B cell (primary cell): ENCODE measurements around the gene NCCRP1. TPM values are rescaled to one million over a fixed set of nuclear protein-coding genes. Genes with fewer than 3 reads are reported as not detected.

Experiments used
- ATAC-seq: fragments of 200-7000 bp; cut with Tn5 transposase; one replicate; pipeline ENCODE4 v1.10.0; 2021; ENCODE audit warnings: low read depth, mild to moderate bottlenecking, moderate number of reproducible peaks, moderate library complexity
- CTCF ChIA-PET: fragments of 350-600 bp; sonication (Branson Sonifier 250); formaldehyde crosslinking; loops from one replicate; lab custom pipeline; 2021; ENCODE audit warnings: antibody characterized with exemption, inconsistent platforms; lab: Charles Lee
- POLR2A ChIA-PET: fragments of 350-600 bp; sonication (Branson Sonifier 250); formaldehyde crosslinking; loops from one replicate; lab custom pipeline; 2021; ENCODE audit warnings: antibody characterized with exemption; lab: Charles Lee
- DNase-seq: peaks from one replicate; pipeline ENCODE4 v3.0.0; 2013
- H2AFZ ChIP-seq: 2 replicates; pipeline ENCODE4 v1.6.1; 2012; ENCODE audit warnings: mild to moderate bottlenecking, low read depth, low read length; ENCODE audit not compliant: insufficient read depth, poor library complexity, severe bottlenecking
- H3K27ac ChIP-seq, 2 donors: 1 replicate in 1 of 2; 2 replicates in 1 of 2; pipeline ENCODE4 v1.5.1; 2012 to 2013; ENCODE audit warnings: low read length in 2 of 2, mild to moderate bottlenecking in 2 of 2, moderate library complexity in 1 of 2
- H3K27me3 ChIP-seq, 4 experiments: fragments of 200-600 bp in 1 of 4; sonication (generic) in 1 of 4; replicated peaks in 1 of 4; 1 replicate in 2 of 4; 2 replicates in 2 of 4; pipeline versions ENCODE4 v1.6.1 to v1.7.0; 2013 to 2016; ENCODE audit warnings: low read length in 3 of 4, mild to moderate bottlenecking in 2 of 4, mixed read lengths in 1 of 4, moderate library complexity in 1 of 4; ENCODE audit not compliant: insufficient read depth in 4 of 4, control insufficient read depth in 3 of 4; ENCODE audit errors: control extremely low read depth in 1 of 4
- H3K36me3 ChIP-seq, 2 experiments: replicated peaks in 1 of 2; 1 replicate in 1 of 2; 2 replicates in 1 of 2; pipeline versions ENCODE4 v1.6.1 to v1.7.1; 2013; ENCODE audit warnings: low read length in 1 of 2; ENCODE audit not compliant: insufficient read depth in 2 of 2, control insufficient read depth in 1 of 2; ENCODE audit errors: control extremely low read depth in 1 of 2, extremely low read depth in 1 of 2
- H3K4me1 ChIP-seq, 2 donors: fragments of 200-600 bp in 1 of 2; sonication (generic) in 1 of 2; 1 replicate in 1 of 2; 2 replicates in 1 of 2; pipeline versions ENCODE4 v1.5.1 to v1.6.1; 2013 to 2017; ENCODE audit warnings: low read length in 2 of 2; ENCODE audit not compliant: control insufficient read depth in 2 of 2, insufficient read depth in 2 of 2
- H3K4me2 ChIP-seq: replicated peaks from 2 replicates; pipeline ENCODE3; 2012; ENCODE audit warnings: mild to moderate bottlenecking, low read depth, low read length; ENCODE audit not compliant: poor library complexity, severe bottlenecking
- H3K4me3 ChIP-seq, 5 experiments: fragments of 200-600 bp in 1 of 5; sonication (generic) in 1 of 5; 1 replicate in 3 of 5; 2 replicates in 2 of 5; pipeline versions ENCODE4 v1.5.1 to v1.7.0; 2011 to 2016; ENCODE audit warnings: low read length in 4 of 5, mild to moderate bottlenecking in 4 of 5, low read depth in 2 of 5, control low read depth in 1 of 5, moderate library complexity in 1 of 5; ENCODE audit not compliant: insufficient read depth in 1 of 5; ENCODE audit errors: control extremely low read depth in 1 of 5, extremely low read depth in 1 of 5
- H3K79me2 ChIP-seq: fragments of 200-600 bp; sonication (generic); one replicate; pipeline ENCODE4 v1.6.0; 2016; ENCODE audit warnings: low read length; ENCODE audit not compliant: control insufficient read depth, insufficient read depth
- H3K9ac ChIP-seq: fragments of 200-600 bp; sonication (generic); 2 replicates; pipeline ENCODE4 v1.6.1; 2017; ENCODE audit warnings: mild to moderate bottlenecking, low read length, moderate library complexity
- H3K9me3 ChIP-seq, 3 donors: one replicate each; pipeline versions ENCODE4 v1.6.1 to v1.7.1; 2013; ENCODE audit warnings: low read length in 2 of 3; ENCODE audit not compliant: control insufficient read depth in 2 of 3, insufficient read depth in 1 of 3; ENCODE audit errors: control extremely low read depth in 1 of 3
- H4K20me1 ChIP-seq: 2 replicates; pipeline ENCODE4 v1.6.0; 2012; ENCODE audit warnings: mild to moderate bottlenecking, low read length; ENCODE audit not compliant: insufficient read depth, control insufficient read depth, poor library complexity, severe bottlenecking
- H3K27ac Mint-ChIP-seq: one replicate; pipeline ENCODE4 v1.8.0; 2021; ENCODE audit warnings: mixed read lengths
- H3K27me3 Mint-ChIP-seq: one replicate; pipeline ENCODE4 v1.8.0; 2021; ENCODE audit warnings: mixed read lengths
- H3K4me1 Mint-ChIP-seq: one replicate; pipeline ENCODE4 v1.8.0; 2021; ENCODE audit warnings: mixed read lengths
- H3K4me3 Mint-ChIP-seq: one replicate; pipeline ENCODE4 v1.8.0; 2021; ENCODE audit warnings: mixed read lengths
- H3K9me3 Mint-ChIP-seq: one replicate; pipeline ENCODE4 v1.8.0; 2022; ENCODE audit warnings: mixed read lengths; ENCODE audit not compliant: insufficient read depth
- CTCF ChIP-seq: fragments of 200-600 bp; IDR thresholded peaks from one replicate; pipeline ENCODE4 v1.8.0; 2022; ENCODE audit warnings: antibody characterized with exemption, mild to moderate bottlenecking
- EZH2 ChIP-seq: IDR thresholded peaks from 2 replicates; pipeline ENCODE4 v1.6.1; 2012; ENCODE audit warnings: borderline replicate concordance, low read depth, mild to moderate bottlenecking, moderate library complexity, low read length; ENCODE audit not compliant: insufficient read depth, poor library complexity, severe bottlenecking
- WGBS: methylation state at CpG from one replicate; pipeline ENCODE4 v1.1.5; 2013; ENCODE audit warnings: missing lambda C conversion rate; ENCODE audit not compliant: insufficient coverage; 5-methylcytosine and 5-hydroxymethylcytosine counted together
- intact Hi-C: fragments of 100-400 bp; cut with micrococcal nuclease; formaldehyde crosslinking; loops from one replicate; pipeline ENCODE4 v1.10.0; 2022
- polyA plus RNA-seq: library from polyadenylated mRNA; depleted of rRNA; stranded (reverse); fragments of >200 nt; gene quantifications from 2 replicates; pipeline ENCODE4 v1.2.3, GENCODE V29; 2012
- total RNA-seq, 2 donors: library from RNA; stranded (reverse); fragments of 120-200 nt in 1 of 2; gene quantifications; 1 replicate in 1 of 2; 2 replicates in 1 of 2; pipeline versions ENCODE4 v1.2.3 to v1.2.4, GENCODE V29; 2013 to 2022

The NCCRP1 gene
- total and polyA plus RNA-seq, 2 donors (not counting 1 experiment from before 2014, with no cell fraction given), result 0.04 TPM; not detected in 1

- Mint-ChIP-seq H3K4me1 (peaks cover 8% of the 10 kb centered on the region), H3K27me3 (no peaks in the 10 kb centered on the region), H3K4me3 (no peak overlapping the region), H3K27ac (no peak overlapping the region), H3K9me3 (no peaks in the 10 kb centered on the region)
- no peak overlapping the region for H3K4me3 ChIP-seq
- ChIA-PET POLR2A (no interaction called here), CTCF (no interaction called here)
- H3K79me2 ChIP-seq, result peaks cover 44% of the 10 kb centered on the region
- no peak for DNase-seq
- H3K4me2 ChIP-seq, result no peak overlapping the region
- intact Hi-C loops, result no loop called here
- WGBS, result 87% methylated on average over 7 of the region's 8 CpGs
- no peak overlapping the region for H2AFZ ChIP-seq
- H4K20me1 ChIP-seq, result peaks cover 47% of the 10 kb centered on the region
- H3K36me3 ChIP-seq, result no peaks in the 10 kb centered on the region
- H3K9ac ChIP-seq, result no peak overlapping the region
- no peaks in the 10 kb centered on the region for H3K27me3 ChIP-seq
- TF ChIP-seq CTCF (no peak), EZH2 (no peak)
- ATAC-seq, result no peak
- H3K9me3 ChIP-seq, result no peaks in the 10 kb centered on the region
- no peak overlapping the region for H3K27ac ChIP-seq
- no peaks in the 10 kb centered on the region for H3K4me1 ChIP-seq
These were observed 36.3 kb upstream of the NCCRP1 start for GRCh38 chr19:39160523-39160861.

GRCh38 chr19:39160889-39161672, 35.7 kb upstream of the NCCRP1 start:
- Histone ChIP-seq H3K4me1 (no peaks in the 10 kb centered on the region), H3K9me3 (no peaks in the 10 kb centered on the region), H3K27ac (no peak overlapping the region), H3K9ac (no peak overlapping the region), H3K79me2 (peaks cover 39% of the 10 kb centered on the region), H4K20me1 (peaks cover 41% of the 10 kb centered on the region), H3K36me3 (no peaks in the 10 kb centered on the region), H2AFZ (no peak overlapping the region), H3K27me3 (no peaks in the 10 kb centered on the region), H3K4me3 (no peak overlapping the region), H3K4me2 (no peak overlapping the region)
- TF ChIP-seq EZH2 (no peak), CTCF (no peak)
- ChIA-PET CTCF (no interaction called here), POLR2A (no interaction called here)
- no peak overlapping the region for H3K4me3 Mint-ChIP-seq
- no peak overlapping the region for H3K27ac Mint-ChIP-seq
- intact Hi-C loops, result no loop called here
- H3K27me3 Mint-ChIP-seq, result no peaks in the 10 kb centered on the region
- 94% methylated on average over 21 of the region's 21 CpGs for WGBS
- H3K4me1 Mint-ChIP-seq, result peaks cover 7% of the 10 kb centered on the region
- no peaks in the 10 kb centered on the region for H3K9me3 Mint-ChIP-seq
- DNase-seq (no peak), ATAC-seq (no peak)
